Naive thymus-derived CD4-positive, alpha-beta T cell (primary cell): Measurements from ENCODE around the gene CHST12. TPM values are rescaled to one million over a fixed set of nuclear protein-coding genes. Genes with fewer than 3 reads are reported as not detected.

Experiments
- ATAC-seq: fragments of 150-1000 bp; cut with Tn5 transposase; 2 replicates; pipeline ENCODE4 v1.10.0; 2021; ENCODE audit warnings: mild to moderate bottlenecking, moderate library complexity
- CTCF ChIA-PET: fragments of 350-600 bp; sonication (Branson Sonifier 250); formaldehyde crosslinking; loops from one replicate; lab custom pipeline; 2021; ENCODE audit warnings: antibody characterized with exemption; lab: Charles Lee
- POLR2A ChIA-PET: fragments of 350-600 bp; sonication (Branson Sonifier 250); formaldehyde crosslinking; loops from one replicate; lab custom pipeline; 2021; ENCODE audit warnings: antibody characterized with exemption, inconsistent platforms; lab: Charles Lee
- DNase-seq, 9 donors: peaks; one replicate each; pipeline versions ENCODE4 v3.0.0 to v3.0.0-alpha.2; 2020 to 2022; ENCODE audit warnings: mixed read lengths in 1 of 9
- H3K27ac ChIP-seq: one replicate; pipeline ENCODE4 v1.7.0; 2013; ENCODE audit warnings: mild to moderate bottlenecking, low read depth, low read length, moderate library complexity
- H3K27me3 ChIP-seq, 2 donors: one replicate each; pipeline ENCODE4 v1.7.0; 2013; ENCODE audit warnings: low read length in 2 of 2, mild to moderate bottlenecking in 2 of 2, moderate library complexity in 2 of 2; ENCODE audit not compliant: control insufficient read depth in 2 of 2, insufficient read depth in 2 of 2
- H3K36me3 ChIP-seq, 3 experiments: 1 replicate in 2 of 3; 2 replicates in 1 of 3; pipeline ENCODE4 v1.7.0; 2013; ENCODE audit warnings: low read length in 3 of 3, mild to moderate bottlenecking in 3 of 3, moderate library complexity in 1 of 3; ENCODE audit not compliant: insufficient read depth in 3 of 3, control insufficient read depth in 2 of 3
- H3K4me1 ChIP-seq, 2 donors: one replicate each; pipeline ENCODE4 v1.7.0; 2013; ENCODE audit warnings: low read length in 2 of 2, mild to moderate bottlenecking in 2 of 2, moderate library complexity in 1 of 2; ENCODE audit not compliant: control insufficient read depth in 2 of 2, insufficient read depth in 2 of 2
- H3K4me3 ChIP-seq: 2 replicates; pipeline ENCODE4 v1.7.0; 2013; ENCODE audit warnings: mild to moderate bottlenecking, low read length
- H3K9me3 ChIP-seq, 3 experiments: 1 replicate in 2 of 3; 2 replicates in 1 of 3; pipeline ENCODE4 v1.7.0; 2013; ENCODE audit warnings: low read length in 3 of 3; ENCODE audit not compliant: control insufficient read depth in 2 of 3
- H3K27ac Mint-ChIP-seq, 9 donors: one replicate each; pipeline ENCODE4 v1.8.0; 2020 to 2022; ENCODE audit warnings: mixed read lengths in 9 of 9, mild to moderate bottlenecking in 8 of 9, moderate library complexity in 5 of 9, inconsistent platforms in 2 of 9
- H3K27me3 Mint-ChIP-seq, 5 donors: one replicate each; pipeline ENCODE4 v1.8.0; 2021 to 2022; ENCODE audit warnings: mixed read lengths in 5 of 5, mild to moderate bottlenecking in 1 of 5
- H3K36me3 Mint-ChIP-seq, 5 donors: one replicate each; pipeline ENCODE4 v1.8.0; 2020 to 2022; ENCODE audit warnings: mixed read lengths in 5 of 5, mild to moderate bottlenecking in 3 of 5, inconsistent platforms in 1 of 5
- H3K4me1 Mint-ChIP-seq, 7 donors: one replicate each; pipeline ENCODE4 v1.8.0; 2020 to 2022; ENCODE audit warnings: mixed read lengths in 7 of 7, mild to moderate bottlenecking in 3 of 7, inconsistent platforms in 1 of 7
- H3K4me3 Mint-ChIP-seq, 10 donors: one replicate each; pipeline ENCODE4 v1.8.0; 2020 to 2022; ENCODE audit warnings: mild to moderate bottlenecking in 10 of 10, mixed read lengths in 10 of 10, moderate library complexity in 6 of 10, inconsistent platforms in 2 of 10
- H3K9me3 Mint-ChIP-seq, 11 donors: one replicate each; pipeline ENCODE4 v1.8.0; 2020 to 2022; ENCODE audit warnings: mixed read lengths in 11 of 11, mild to moderate bottlenecking in 4 of 11, inconsistent platforms in 1 of 11, moderate library complexity in 1 of 11
- intact Hi-C, 2 donors: fragments of 100-400 bp; cut with micrococcal nuclease; formaldehyde crosslinking; loops; one replicate each; pipeline ENCODE4 v1.15.1; 2023
- polyA plus RNA-seq, 2 donors: library from polyadenylated mRNA; unstranded; fragments of 300-500 nt; fragmentation: Illumina TruSeq; gene quantifications; one replicate each; pipeline ENCODE4 v1.2.3, GENCODE V29; 2021
- total RNA-seq, 6 experiments: library from RNA in 5 of 6; stranded (reverse) in 5 of 6; gene quantifications; 1 replicate in 5 of 6; 2 replicates in 1 of 6; pipeline ENCODE4 v1.2.3 and lab custom pipeline; 2021 to 2026

The CHST12 gene
- total and polyA plus RNA-seq, 7 experiments from 2014 or later: 8.1 to 41.6 (median 19.5) TPM

- Mint-ChIP-seq H3K27ac (no peak overlapping the region), H3K4me3 (no peak overlapping the region), H3K36me3 (no peaks in the 10 kb centered on the region), H3K9me3 (no peaks in the 10 kb centered on the region), H3K4me1 (peaks cover 0 to 10% (median 0%) of the 10 kb centered on the region in 7 donors), H3K27me3 (peaks cover 0 to 3% (median 0%) of the 10 kb centered on the region in 5 donors)
- Histone ChIP-seq H3K4me1 (peaks cover 7 to 13% of the 10 kb centered on the region in 2 donors), H3K36me3 (no peaks in the 10 kb centered on the region), H3K9me3 (no peaks in the 10 kb centered on the region), H3K27me3 (no peaks in the 10 kb centered on the region), H3K4me3 (no peak overlapping the region), H3K27ac (no peak overlapping the region)
- no peak for ATAC-seq
- no peak for DNase-seq
- POLR2A ChIA-PET: no interaction called here
- CTCF ChIA-PET: no interaction called here
- intact Hi-C loops: loop anchor here (1.0 to 5.0 kb wide), 6 partner anchors 32 to 232 kb away; partner anchors contain the start of genes BRAT1 (in 1 of the 2), IQCE (in 1 of the 2) and LFNG (in 1 of the 2)
Measured at GRCh38 chr7:2476776-2477446, 73.5 kb downstream of the CHST12 start.

GRCh38 chr7:2477447-2478398 lies 74.3 kb downstream of the CHST12 start:
- peaks cover 0 to 3% (median 0%) of the 10 kb centered on the region in 11 donors for H3K9me3 Mint-ChIP-seq
- ATAC-seq (peak; percentile 94), DNase-seq (peak; percentile 30 to 75 (median 61))
- H3K27ac Mint-ChIP-seq: peak overlapping the region in 1 of 9 donors; percentile 33
- Histone ChIP-seq H3K27me3 (no peaks in the 10 kb centered on the region), H3K27ac (no peak overlapping the region), H3K4me1 (peaks cover 7 to 13% of the 10 kb centered on the region in 2 donors), H3K9me3 (peaks cover 0 to 2% (median 0%) of the 10 kb centered on the region in 3 experiments), H3K4me3 (no peak overlapping the region), H3K36me3 (no peaks in the 10 kb centered on the region)
- H3K4me1 Mint-ChIP-seq: peaks cover 0 to 10% (median 0%) of the 10 kb centered on the region in 7 donors
- CTCF ChIA-PET: interaction anchor here (0.6 to 1.8 kb wide), 7 partner anchors 26 to 137 kb away, joined by 3 to 6 read pairs (median 3); no protein-coding TSS in a partner anchor
- intact Hi-C loops: loop anchor here (1.0 to 5.0 kb wide), 6 partner anchors 32 to 232 kb away; partner anchors contain the start of genes BRAT1 (in 1 of the 2), IQCE (in 1 of the 2) and LFNG (in 1 of the 2)
- POLR2A ChIA-PET: interaction anchor here (0.9 kb wide), 1 partner anchor 52 kb away, joined by 3 read pairs; no protein-coding TSS in a partner anchor
- H3K27me3 Mint-ChIP-seq: peaks cover 0 to 3% (median 0%) of the 10 kb centered on the region in 5 donors
- no peaks in the 10 kb centered on the region for H3K36me3 Mint-ChIP-seq
- peak overlapping the region in 1 of 10 donors; percentile 38 for H3K4me3 Mint-ChIP-seq

- ATAC-seq (no peak), DNase-seq (no peak)
- no peak overlapping the region for H3K27ac ChIP-seq
- H3K27me3 ChIP-seq: no peaks in the 10 kb centered on the region
- H3K9me3 Mint-ChIP-seq: peaks cover 0 to 8% (median 0%) of the 10 kb centered on the region in 11 donors
- no peaks in the 10 kb centered on the region for H3K36me3 ChIP-seq
- ChIA-PET POLR2A (interaction anchor here (0.9 kb wide), 1 partner anchor 52 kb away, joined by 3 read pairs; no protein-coding TSS in a partner anchor), CTCF (interaction anchor here (0.6 to 1.8 kb wide), 8 partner anchors 27 to 136 kb away, joined by 3 to 6 read pairs (median 4); no protein-coding TSS in a partner anchor)
- peaks cover 0 to 10% (median 0%) of the 10 kb centered on the region in 7 donors for H3K4me1 Mint-ChIP-seq
- no peaks in the 10 kb centered on the region for H3K36me3 Mint-ChIP-seq
- peaks cover 0 to 7% (median 0%) of the 10 kb centered on the region in 3 experiments for H3K9me3 ChIP-seq
- H3K4me3 ChIP-seq: no peak overlapping the region
- H3K27me3 Mint-ChIP-seq: peaks cover 0 to 3% (median 0%) of the 10 kb centered on the region in 5 donors
- H3K27ac Mint-ChIP-seq: no peak overlapping the region
- peak overlapping the region in 1 of 10 donors; percentile 23 for H3K4me3 Mint-ChIP-seq
- H3K4me1 ChIP-seq: peaks cover 7 to 13% of the 10 kb centered on the region in 2 donors
- intact Hi-C loops: loop anchor here in 1 of 2 donors (5.0 kb wide), 2 partner anchors 44 to 79 kb away; partner anchors contain the start of genes BRAT1 and IQCE
Measured at GRCh38 chr7:2478399-2478785, 75.0 kb downstream of the CHST12 start.

- no peaks in the 10 kb centered on the region for H3K36me3 ChIP-seq
- H3K4me1 Mint-ChIP-seq: peaks cover 0 to 10% (median 0%) of the 10 kb centered on the region in 7 donors
- no peak overlapping the region for H3K4me3 ChIP-seq
- H3K27ac ChIP-seq: no peak overlapping the region
- intact Hi-C loops: loop anchor here in 1 of 2 donors (5.0 kb wide), 2 partner anchors 44 to 79 kb away; partner anchors contain the start of genes BRAT1 and IQCE
- peak overlapping the region in 1 of 10 donors; percentile 23 for H3K4me3 Mint-ChIP-seq
- no peak for ATAC-seq
- H3K27me3 Mint-ChIP-seq: peaks cover 0 to 3% (median 0%) of the 10 kb centered on the region in 5 donors
- peaks cover 0 to 8% (median 0%) of the 10 kb centered on the region in 11 donors for H3K9me3 Mint-ChIP-seq
- ChIA-PET CTCF (interaction anchor here (0.8 to 1.8 kb wide), 5 partner anchors 27 to 92 kb away, joined by 3 to 5 read pairs (median 4); no protein-coding TSS in a partner anchor), POLR2A (interaction anchor here (0.6 to 1.1 kb wide), 3 partner anchors 30 to 582 kb away, joined by 3 read pairs; no protein-coding TSS in a partner anchor)
- H3K27me3 ChIP-seq: no peaks in the 10 kb centered on the region
- H3K4me1 ChIP-seq: peaks cover 7 to 13% of the 10 kb centered on the region in 2 donors
- no peak for DNase-seq
- no peaks in the 10 kb centered on the region for H3K36me3 Mint-ChIP-seq
- no peak overlapping the region for H3K27ac Mint-ChIP-seq
- peaks cover 0 to 7% (median 0%) of the 10 kb centered on the region in 3 experiments for H3K9me3 ChIP-seq
Measured at GRCh38 chr7:2478800-2479199, 75.4 kb downstream of the CHST12 start.

GRCh38 chr7:2479276-2480069 lies 76.1 kb downstream of the CHST12 start:
- H3K4me3 Mint-ChIP-seq: no peak overlapping the region
- H3K4me1 Mint-ChIP-seq: peaks cover 0 to 10% (median 0%) of the 10 kb centered on the region in 7 donors
- peaks cover 0 to 3% (median 0%) of the 10 kb centered on the region in 5 donors for H3K27me3 Mint-ChIP-seq
- H3K36me3 ChIP-seq: no peaks in the 10 kb centered on the region
- no peaks in the 10 kb centered on the region for H3K27me3 ChIP-seq
- ATAC-seq (no peak), DNase-seq (no peak)
- peak overlapping the region in 1 of 9 donors; percentile 30 for H3K27ac Mint-ChIP-seq
- H3K9me3 ChIP-seq: peaks cover 0 to 7% (median 0%) of the 10 kb centered on the region in 3 experiments
- CTCF ChIA-PET: interaction anchor here (1.0 to 1.8 kb wide), 4 partner anchors 27 to 92 kb away, joined by 3 to 5 read pairs (median 4); no protein-coding TSS in a partner anchor
- peaks cover 7 to 13% of the 10 kb centered on the region in 2 donors for H3K4me1 ChIP-seq
- H3K4me3 ChIP-seq: no peak overlapping the region
- H3K36me3 Mint-ChIP-seq: no peaks in the 10 kb centered on the region
- no peak overlapping the region for H3K27ac ChIP-seq
- peaks cover 0 to 8% (median 0%) of the 10 kb centered on the region in 11 donors for H3K9me3 Mint-ChIP-seq
- intact Hi-C loops: loop anchor here in 1 of 2 donors (5.0 kb wide), 2 partner anchors 43 to 78 kb away; partner anchors contain the start of genes BRAT1 and IQCE
- POLR2A ChIA-PET: interaction anchor here (0.6 to 2.4 kb wide), 7 partner anchors 28 to 583 kb away, joined by 3 to 8 read pairs (median 3); no protein-coding TSS in a partner anchor
